Heart left ventricle (tissue), 13 donors: ENCODE data around the gene KIRREL3.

Experiments
- POLR2A ChIP-seq, 2 donors: fragments of 450-650 bp; IDR thresholded peaks; one replicate each; pipeline ENCODE4 v1.6.1; 2017; ENCODE audit warnings: antibody characterized with exemption in 2 of 2, mild to moderate bottlenecking in 2 of 2, moderate library complexity in 2 of 2
- TF ChIP-seq, protein P1 (sequence below), 12 donors: fragments of 200-600 bp; sonication (generic) in 4 of 12; IDR thresholded peaks; one replicate each; pipeline versions ENCODE4 v1.5.0 to v1.8.0; 2018 to 2022; ENCODE audit warnings: antibody characterized with exemption in 12 of 12, mild to moderate bottlenecking in 5 of 12
- donor health status: ischemic (EF 13 %, LVEDD 7.1; RV severe dilation, severe dysfunction).
- donor health status: DM: no; HTN: yes; CAD: no.
- donor health status: DM: no; HTN: no; CAD: no.
- donor health status: ischemic (EF 25% LVEDD 6.9; RV normal size, moderate dysfunction).
- donor health status: ischemic (EF 25% LVEDD 5.7; RV mildly dilated, moderate dysfunction).
- donor health status: ischemic (EF 35%, LVEDD 5.7; RV mildly dilated, moderate dysfunction).
- donor health status: nonischemic (EF 11% LVEDD 7.7; RV severe dilation, severe dysfunction).
- donor health status: DM: yes; HTN: yes; CAD: no.
- donor health status: PGD.
- donor health status: ischemic (EF 29% LVEDD 5.4; RV normal size, mild dysfunction).
- donor health status: nonischemic (EF 23%, LVEDD 6.1; RV moderate dilation, normal function).

DNA sequence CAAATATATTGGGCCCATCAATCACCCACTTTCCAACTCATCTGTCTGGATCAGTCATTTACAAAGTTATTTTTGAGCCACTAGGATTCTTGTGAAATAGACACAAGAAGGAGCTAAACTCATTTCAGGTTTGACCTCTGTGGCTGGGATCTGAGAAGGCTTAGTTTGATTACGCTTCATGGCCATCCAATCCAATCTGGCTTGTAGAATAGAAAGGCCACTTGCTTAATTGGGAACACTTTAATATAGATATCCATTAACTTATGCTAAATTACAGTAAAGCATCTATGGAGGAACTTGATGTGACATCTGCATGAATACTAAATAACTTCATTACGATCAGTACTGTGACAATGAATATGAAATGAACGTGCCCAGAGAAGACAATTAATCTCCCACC, 360.9 kb downstream of the KIRREL3 start:
- TF ChIP-seq POLR2A (IDR thresholded peaks at IDR 0.05) = no peak
- TF ChIP-seq, protein P1, sequence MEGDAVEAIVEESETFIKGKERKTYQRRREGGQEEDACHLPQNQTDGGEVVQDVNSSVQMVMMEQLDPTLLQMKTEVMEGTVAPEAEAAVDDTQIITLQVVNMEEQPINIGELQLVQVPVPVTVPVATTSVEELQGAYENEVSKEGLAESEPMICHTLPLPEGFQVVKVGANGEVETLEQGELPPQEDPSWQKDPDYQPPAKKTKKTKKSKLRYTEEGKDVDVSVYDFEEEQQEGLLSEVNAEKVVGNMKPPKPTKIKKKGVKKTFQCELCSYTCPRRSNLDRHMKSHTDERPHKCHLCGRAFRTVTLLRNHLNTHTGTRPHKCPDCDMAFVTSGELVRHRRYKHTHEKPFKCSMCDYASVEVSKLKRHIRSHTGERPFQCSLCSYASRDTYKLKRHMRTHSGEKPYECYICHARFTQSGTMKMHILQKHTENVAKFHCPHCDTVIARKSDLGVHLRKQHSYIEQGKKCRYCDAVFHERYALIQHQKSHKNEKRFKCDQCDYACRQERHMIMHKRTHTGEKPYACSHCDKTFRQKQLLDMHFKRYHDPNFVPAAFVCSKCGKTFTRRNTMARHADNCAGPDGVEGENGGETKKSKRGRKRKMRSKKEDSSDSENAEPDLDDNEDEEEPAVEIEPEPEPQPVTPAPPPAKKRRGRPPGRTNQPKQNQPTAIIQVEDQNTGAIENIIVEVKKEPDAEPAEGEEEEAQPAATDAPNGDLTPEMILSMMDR (IDR thresholded peaks at IDR 0.05) = no peak
